Left renal cortex interstitium (tissue), 4 donors: ENCODE measurements around the gene CELF5. TPM values are rescaled to one million over a fixed set of nuclear protein-coding genes. Genes with fewer than 3 reads are reported as not detected.
"Not testable (repeated sequence)": the region's sequence is repeated elsewhere in the genome, so short reads cannot be mapped to it uniquely, and the experiment has no call there.

Experiments
- DNase-seq, 4 donors: peaks; one replicate each; pipeline ENCODE4 v3.0.0-alpha.2; 2013; ENCODE audit warnings: low read depth in 4 of 4, low spot score in 2 of 4, missing footprints in 1 of 4
- polyA plus RNA-seq, 4 donors: library from polyadenylated mRNA; unstranded; fragments of 120-200 nt; gene quantifications; one replicate each; pipeline ENCODE4 v1.2.1, GENCODE V29; 2013; ENCODE audit not compliant: insufficient read length in 4 of 4

Gene CELF5
- polyA plus RNA-seq, 4 donors, result 0.37 to 2.1 (median 1.0) TPM

- no peak for DNase-seq
Observed at GRCh38 chr19:3336680-3337523, 112.4 kb downstream of the CELF5 start.

DNA sequence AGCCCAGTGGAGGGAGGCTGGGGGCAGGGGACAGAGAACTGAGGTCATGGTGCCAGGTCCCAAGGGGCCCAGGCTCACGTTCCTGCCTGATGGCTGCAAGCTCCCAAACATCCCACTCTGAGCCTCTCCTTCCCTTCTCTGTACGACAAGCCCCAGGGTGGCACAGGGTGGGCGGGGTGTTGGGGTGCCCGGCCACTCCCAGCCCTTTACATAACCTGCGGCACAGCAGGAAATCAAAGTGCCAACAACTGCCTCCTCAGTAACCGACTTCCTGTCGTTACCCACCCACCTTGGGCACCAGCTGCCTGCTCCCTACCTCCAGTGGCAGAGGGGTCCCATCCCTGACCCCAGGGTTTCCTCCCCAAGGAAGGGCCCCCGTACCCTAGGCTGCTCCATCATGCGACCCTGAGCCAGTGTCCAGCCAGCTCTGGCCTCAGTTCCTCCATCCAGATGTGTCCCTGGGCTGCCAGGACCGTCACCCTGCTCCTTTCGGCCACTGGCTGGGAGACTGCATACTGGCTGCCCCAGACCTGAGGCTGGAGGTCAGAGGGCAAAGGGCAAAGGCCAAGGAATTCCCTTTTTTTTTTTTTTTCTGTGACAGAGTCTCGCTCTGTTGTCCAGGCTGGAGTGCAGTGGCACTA, 114.2 kb downstream of the CELF5 start:
- DNase-seq, result no peak

- DNase-seq, result no peak
Observed at GRCh38 chr19:3340340-3340739, 115.9 kb downstream of the CELF5 start.

- no peak for DNase-seq
Observed at GRCh38 chr19:3342246-3342645, 117.8 kb downstream of the CELF5 start.

- DNase-seq, result not testable (repeated sequence)
Observed at GRCh38 chr19:3342962-3343361, 118.5 kb downstream of the CELF5 start.

- no peak for DNase-seq
Observed at GRCh38 chr19:3343619-3344502, 119.4 kb downstream of the CELF5 start.

DNA sequence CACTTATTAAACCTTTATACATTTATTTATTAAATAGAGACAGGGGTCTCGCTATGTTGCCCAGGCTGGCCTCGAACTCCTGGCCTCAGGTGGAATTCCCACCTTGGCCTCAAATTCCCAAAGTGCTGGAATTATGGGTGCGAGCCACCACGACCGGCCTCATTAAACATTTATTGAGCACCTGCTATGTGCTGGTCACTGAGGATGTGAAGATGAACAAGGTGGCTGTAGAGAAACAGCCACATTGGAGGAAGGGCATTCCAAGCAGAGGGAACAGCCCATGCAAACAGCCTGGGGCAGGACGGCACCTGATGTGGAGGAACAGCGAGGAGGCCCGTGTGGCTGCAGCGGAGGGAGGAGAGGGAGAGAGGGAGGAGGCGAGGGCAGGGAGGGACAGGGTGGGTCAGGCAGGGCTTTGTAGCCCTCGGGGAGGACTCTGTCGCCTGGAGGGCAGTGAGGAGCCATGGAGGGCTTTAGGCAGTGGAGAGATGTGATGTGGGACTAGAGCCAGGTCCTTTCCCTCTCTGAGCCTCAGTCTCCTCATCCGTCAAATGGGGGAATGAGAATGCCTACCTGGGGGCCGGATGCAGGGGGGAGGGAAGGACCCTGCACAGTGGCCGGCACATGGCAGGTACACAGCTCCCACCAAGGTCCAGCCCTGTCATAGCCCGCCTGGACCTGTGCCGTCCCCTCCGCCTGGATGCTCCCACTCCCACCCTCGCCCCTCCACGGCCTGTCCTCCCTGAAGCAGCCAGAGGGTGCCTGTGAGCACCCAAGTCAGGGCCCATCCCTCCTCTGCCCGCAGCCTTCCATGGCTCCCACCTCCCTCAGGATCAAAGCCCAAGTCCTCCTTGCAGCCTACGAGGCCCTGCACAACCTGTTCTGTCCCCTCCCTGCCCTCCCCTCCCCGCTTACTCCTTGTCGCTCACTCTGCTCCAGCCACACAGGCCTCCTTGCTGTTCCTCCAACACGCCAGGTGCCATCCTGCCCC, 120.4 kb downstream of the CELF5 start:
- no peak for DNase-seq

DNA sequence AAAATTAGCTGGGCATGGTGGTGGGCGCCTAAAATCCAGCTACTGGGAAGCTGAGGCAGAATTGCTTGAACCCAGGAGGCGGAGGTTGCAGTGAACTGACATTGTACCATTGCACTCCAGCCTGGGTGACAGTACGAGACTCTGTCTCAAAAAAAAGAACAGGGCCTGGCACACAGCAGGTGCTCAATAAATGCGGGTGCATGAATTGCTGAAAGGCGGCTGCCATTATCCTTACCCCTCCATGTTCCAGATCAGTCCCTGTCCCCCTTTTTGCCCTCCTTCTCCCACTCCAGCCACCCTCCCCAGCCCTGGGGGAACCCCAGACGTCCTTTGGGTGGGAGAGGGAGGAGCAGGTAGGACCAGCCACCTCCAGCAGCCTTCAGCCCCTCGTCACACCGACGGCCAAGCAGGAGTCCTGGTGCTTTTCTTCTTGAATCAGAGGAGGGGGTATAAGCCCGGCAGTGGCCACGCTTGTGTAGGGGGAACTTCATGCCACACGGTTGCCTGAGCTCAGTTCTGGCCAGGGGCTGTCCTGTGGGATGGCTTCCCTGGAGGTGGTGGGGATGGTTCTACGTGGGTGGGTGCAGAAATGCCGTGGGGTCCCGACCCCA, 121.5 kb downstream of the CELF5 start:
- no peak for DNase-seq

Other genes with a start within 250 kb of the CELF5 start
- 10 to 100 TPM in 3 of 4 donors, 1 to 10 TPM in 1; 6.4 to 11.4 (median 10.5) TPM for gene TLE6, start 247.1 kb upstream of the CELF5 start, polyA plus RNA-seq
- gene TLE2, start 195.4 kb upstream of the CELF5 start, polyA plus RNA-seq, result 10 to 100 TPM; 28.8 to 52.5 (median 44.5) TPM
- gene TLE5, start 162.2 kb upstream of the CELF5 start, polyA plus RNA-seq, result 100 to 1,000 TPM; 414 to 627 (median 476) TPM
- gene GNA11, start 130.3 kb upstream of the CELF5 start, polyA plus RNA-seq, result 10 to 100 TPM; 56.5 to 66.8 (median 62.4) TPM
- 1 to 10 TPM in 2 of 4 donors, under 1 TPM in 2; 0.64 to 1.3 (median 0.97) TPM for gene GNA15, start 88.6 kb upstream of the CELF5 start, polyA plus RNA-seq
- gene S1PR4, start 45.9 kb upstream of the CELF5 start, polyA plus RNA-seq, result under 1 TPM; 0.25 to 0.44 (median 0.38) TPM
- 10 to 100 TPM; 33.7 to 52.8 (median 46.5) TPM for gene NCLN, start 38.7 kb upstream of the CELF5 start, polyA plus RNA-seq
- gene NFIC, start 141.9 kb downstream of the CELF5 start, polyA plus RNA-seq, result 10 to 100 TPM; 18.7 to 37.9 (median 26.0) TPM